ENCODE data around the gene USP17L30.
"Not testable (repeated sequence)": the region's sequence is repeated elsewhere in the genome, so short reads cannot be mapped to it uniquely, and the experiment has no call there.

USP17L30 gene

DNA sequence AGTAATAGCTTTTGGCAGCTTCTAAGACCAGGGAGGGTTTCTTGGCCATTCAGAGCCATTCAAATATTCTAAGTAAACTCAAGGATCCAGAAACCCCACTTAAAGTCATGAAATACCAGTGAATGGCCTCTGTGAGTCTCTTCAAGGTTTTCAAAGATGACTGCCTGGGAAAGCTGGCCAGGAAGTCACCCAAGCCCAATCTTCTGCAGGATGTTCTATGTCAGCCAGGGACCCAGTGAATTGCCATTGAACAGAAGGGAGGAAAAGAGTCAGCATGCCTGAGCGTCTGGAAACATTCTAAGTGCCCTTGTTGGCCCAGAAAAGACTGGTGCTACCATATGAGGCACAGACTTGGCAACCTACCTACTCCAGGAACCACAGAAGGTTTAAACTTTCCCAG is 17.0 kb downstream of the USP17L30 start:
- not testable (repeated sequence) for H3K27ac ChIP-seq (ENCODE audit: low read depth, low read length, severe bottlenecking); H3K4me3 ChIP-seq (ENCODE audit: extremely low read depth, insufficient read depth, low read length, poor library complexity, severe bottlenecking); H3K36me3 ChIP-seq (ENCODE audit: control insufficient read depth, insufficient read depth, low read length); H3K4me1 ChIP-seq (ENCODE audit: control insufficient read depth, insufficient read depth, low read length, poor library complexity, severe bottlenecking); H3K9me3 ChIP-seq (ENCODE audit: control insufficient read depth, low read length)
- 30 to 33% methylated on average over 1 of the region's 1 CpG for WGBS, 2 experiments (ENCODE audit: insufficient coverage in 2 of 2)

- not testable (repeated sequence) for H3K9me3 ChIP-seq (ENCODE audit: control insufficient read depth, low read length); H3K27ac ChIP-seq (ENCODE audit: low read depth, low read length, severe bottlenecking); H3K36me3 ChIP-seq (ENCODE audit: control insufficient read depth, insufficient read depth, low read length); H3K4me1 ChIP-seq (ENCODE audit: control insufficient read depth, insufficient read depth, low read length, poor library complexity, severe bottlenecking)
- WGBS, 2 experiments (ENCODE audit: insufficient coverage in 2 of 2) = 49 to 64% methylated on average over 8 to 18 of the region's 36 CpGs
- peak overlapping the region; percentile 14 for H3K4me3 ChIP-seq (ENCODE audit: extremely low read depth, insufficient read depth, low read length, poor library complexity, severe bottlenecking)
Measured at GRCh38 chr4:9381012-9381534, 18.1 kb downstream of the USP17L30 start.

- WGBS, 2 experiments (ENCODE audit: insufficient coverage in 2 of 2) = 50 to 67% methylated on average over 1 of the region's 1 CpG
- Histone ChIP-seq H3K27ac (ENCODE audit: low read depth, low read length, severe bottlenecking) (no peak overlapping the region), H3K9me3 (ENCODE audit: control insufficient read depth, low read length) (no peaks in the 10 kb centered on the region), H3K36me3 (ENCODE audit: control insufficient read depth, insufficient read depth, low read length) (no peaks in the 10 kb centered on the region), H3K4me1 (ENCODE audit: control insufficient read depth, insufficient read depth, low read length, poor library complexity, severe bottlenecking) (no peaks in the 10 kb centered on the region), H3K4me3 (ENCODE audit: extremely low read depth, insufficient read depth, low read length, poor library complexity, severe bottlenecking) (no peak overlapping the region)
Measured at GRCh38 chr4:9384126-9384525, 21.2 kb downstream of the USP17L30 start.

- 88 to 100% methylated on average over 1 of the region's 2 CpGs for WGBS, 2 experiments (ENCODE audit: insufficient coverage in 2 of 2)
- H3K4me3 ChIP-seq (ENCODE audit: extremely low read depth, insufficient read depth, low read length, poor library complexity, severe bottlenecking) = not testable (repeated sequence)
Measured at GRCh38 chr4:9389001-9389400, 26.1 kb downstream of the USP17L30 start.

DNA sequence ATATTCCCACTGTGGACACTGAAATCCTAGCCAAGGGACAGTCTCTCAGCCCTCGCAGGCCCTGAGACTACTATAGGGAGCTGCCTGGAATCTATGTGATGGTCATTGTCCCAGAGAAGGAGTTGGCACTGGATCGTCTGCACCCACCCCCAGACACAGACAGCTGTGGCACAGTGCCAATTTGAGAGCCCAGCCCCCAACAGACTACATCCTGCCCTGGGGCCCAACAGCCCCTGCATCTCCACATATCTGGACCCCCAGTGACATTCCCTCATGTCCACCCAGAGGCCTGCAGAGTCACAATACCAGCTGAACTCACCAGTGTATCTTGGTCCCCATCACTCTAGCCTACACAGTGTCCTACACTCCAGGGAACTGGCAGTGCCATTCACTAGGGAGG is 42.8 kb downstream of the USP17L30 start:
- H3K4me3 ChIP-seq (ENCODE audit: extremely low read depth, insufficient read depth, low read length, poor library complexity, severe bottlenecking) = not testable (repeated sequence)

More at GRCh38 chr4:9389001-9389400, 26.1 kb downstream of the USP17L30 start:
- not testable (repeated sequence) for H3K36me3 ChIP-seq (ENCODE audit: control insufficient read depth, insufficient read depth, low read length); H3K27ac ChIP-seq (ENCODE audit: low read depth, low read length, severe bottlenecking); H3K4me1 ChIP-seq (ENCODE audit: control insufficient read depth, insufficient read depth, low read length, poor library complexity, severe bottlenecking); H3K9me3 ChIP-seq (ENCODE audit: control insufficient read depth, low read length)

DNA sequence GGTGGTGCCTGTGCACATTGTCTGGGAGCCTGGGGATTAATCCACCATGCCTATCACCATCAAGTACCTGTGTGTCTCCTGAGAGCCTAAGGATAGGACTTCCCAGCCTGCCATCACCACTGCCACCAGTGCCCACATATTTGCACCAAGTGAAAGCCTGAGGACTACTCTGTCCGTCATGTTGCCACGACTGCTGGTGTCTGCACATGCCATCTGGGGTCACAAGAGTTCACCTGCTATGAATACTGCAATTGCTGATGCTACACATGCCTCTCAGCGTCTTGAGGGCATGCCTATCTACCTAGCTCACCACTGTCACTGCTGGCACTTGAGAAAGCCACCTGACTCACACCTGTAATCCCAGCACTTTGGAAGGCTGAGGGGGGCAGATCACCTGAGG is 43.6 kb downstream of the USP17L30 start:
- not testable (repeated sequence) for H3K36me3 ChIP-seq (ENCODE audit: control insufficient read depth, insufficient read depth, low read length)
- WGBS, 2 experiments (ENCODE audit: insufficient coverage in 2 of 2) = 50 to 64% methylated on average over 2 of the region's 3 CpGs

More for the DNA sequence above, 42.8 kb downstream of the USP17L30 start:
- H3K36me3 ChIP-seq (ENCODE audit: control insufficient read depth, insufficient read depth, low read length); H3K4me1 ChIP-seq (ENCODE audit: control insufficient read depth, insufficient read depth, low read length, poor library complexity, severe bottlenecking); H3K27ac ChIP-seq (ENCODE audit: low read depth, low read length, severe bottlenecking); H3K9me3 ChIP-seq (ENCODE audit: control insufficient read depth, low read length): not testable (repeated sequence)
- 100% methylated on average over 1 of the region's 2 CpGs; no CpG with 5 or more reads in 1 of the 2 experiments for WGBS, 2 experiments (ENCODE audit: insufficient coverage in 2 of 2)

GRCh38 chr4:9409793-9410192 is 46.9 kb downstream of the USP17L30 start:
- Histone ChIP-seq H3K4me1 (ENCODE audit: control insufficient read depth, insufficient read depth, low read length, poor library complexity, severe bottlenecking) (no peaks in the 10 kb centered on the region), H3K27ac (ENCODE audit: low read depth, low read length, severe bottlenecking) (no peak overlapping the region), H3K9me3 (ENCODE audit: control insufficient read depth, low read length) (peaks cover 5% of the 10 kb centered on the region), H3K36me3 (ENCODE audit: control insufficient read depth, insufficient read depth, low read length) (no peaks in the 10 kb centered on the region), H3K4me3 (ENCODE audit: extremely low read depth, insufficient read depth, low read length, poor library complexity, severe bottlenecking) (no peak overlapping the region)
- WGBS, 2 experiments (ENCODE audit: insufficient coverage in 2 of 2) = 100% methylated on average over 2 of the region's 13 CpGs; no CpG with 5 or more reads in 1 of the 2 experiments

More for the DNA sequence above, 43.6 kb downstream of the USP17L30 start:
- not testable (repeated sequence) for H3K9me3 ChIP-seq (ENCODE audit: control insufficient read depth, low read length); H3K27ac ChIP-seq (ENCODE audit: low read depth, low read length, severe bottlenecking); H3K4me3 ChIP-seq (ENCODE audit: extremely low read depth, insufficient read depth, low read length, poor library complexity, severe bottlenecking); H3K4me1 ChIP-seq (ENCODE audit: control insufficient read depth, insufficient read depth, low read length, poor library complexity, severe bottlenecking)
